NCI-H2107 treated with DMSO at 0.1 percent for 48 hours (cell line): ENCODE measurements around the gene FAT2.
"Not testable (repeated sequence)": the region's sequence is repeated elsewhere in the genome, so short reads cannot be mapped to it uniquely, and the experiment has no call there.

ENCODE experiments used
- DNase-seq: peaks from one replicate; lab custom pipeline; 2025; ENCODE audit not compliant: unreplicated experiment; lab: John Stamatoyannopoulos, UW

Gene FAT2

DNA sequence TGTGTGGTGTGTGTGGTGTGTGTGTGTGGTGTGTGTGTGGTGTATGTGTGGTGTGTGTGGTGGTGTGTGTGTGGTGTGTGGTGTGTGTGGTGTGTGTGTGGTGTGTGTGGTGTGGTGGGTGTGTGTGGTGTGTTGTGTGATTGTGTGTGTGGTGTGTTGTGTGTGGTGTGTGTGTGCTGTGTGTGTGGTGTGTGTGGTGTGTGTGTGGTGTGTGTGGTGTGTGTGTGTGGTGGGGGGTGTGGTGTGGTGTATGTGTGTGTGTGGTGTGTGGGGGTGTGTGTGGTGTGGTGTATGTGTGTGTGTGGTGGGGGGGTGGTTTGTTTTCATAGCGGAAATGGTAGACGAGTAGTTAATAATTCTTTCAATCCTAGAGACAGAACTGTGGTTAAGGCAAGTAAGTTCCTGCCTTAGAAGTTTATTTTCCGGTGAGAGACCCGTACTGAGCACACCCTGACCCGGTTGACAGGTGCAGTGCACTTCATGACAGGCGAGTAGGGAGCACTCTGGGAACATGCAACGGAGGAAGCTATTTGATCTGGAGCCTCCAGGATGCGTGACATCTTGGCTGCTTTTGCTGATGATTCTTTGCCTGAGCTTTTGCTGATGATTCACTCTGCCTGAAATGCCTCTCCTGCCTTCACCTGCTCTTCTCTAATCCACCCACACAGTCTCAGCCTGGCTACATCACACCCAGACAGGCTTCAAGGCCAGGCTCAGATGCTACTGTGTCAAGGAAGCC is 21.7 kb upstream of the FAT2 start:
- DNase-seq, result no peak

DNA sequence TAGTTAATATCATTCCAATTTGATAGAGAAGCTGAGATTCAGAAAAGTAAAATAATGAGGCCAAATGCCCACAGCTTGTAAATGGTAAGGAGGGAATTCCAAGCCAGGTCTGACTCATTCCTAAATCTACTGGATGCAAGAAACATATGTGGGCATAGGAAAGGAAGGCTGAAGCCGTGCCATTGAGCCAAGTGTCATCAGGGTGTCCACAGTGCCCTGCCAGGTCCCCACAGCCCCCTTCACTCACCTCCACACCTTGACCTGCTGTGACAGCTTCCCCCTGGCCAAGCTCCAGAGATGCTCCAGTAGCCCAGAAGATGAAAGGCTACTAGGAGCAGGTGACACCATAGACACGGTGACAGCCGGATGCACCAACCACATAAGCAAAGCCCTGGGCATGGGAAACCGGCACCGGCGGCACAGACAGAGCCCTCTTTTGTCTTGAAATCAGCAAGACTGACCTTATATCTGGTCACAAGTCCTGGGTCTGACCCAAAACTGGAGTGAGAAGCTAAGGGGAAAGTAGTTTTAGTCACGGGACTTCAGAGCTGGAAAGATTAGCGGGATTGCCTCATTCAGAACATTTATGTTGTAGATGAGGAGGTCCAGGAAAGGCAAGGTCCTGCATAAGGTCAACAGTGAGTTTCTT is 20.1 kb upstream of the FAT2 start:
- no peak for DNase-seq

DNA sequence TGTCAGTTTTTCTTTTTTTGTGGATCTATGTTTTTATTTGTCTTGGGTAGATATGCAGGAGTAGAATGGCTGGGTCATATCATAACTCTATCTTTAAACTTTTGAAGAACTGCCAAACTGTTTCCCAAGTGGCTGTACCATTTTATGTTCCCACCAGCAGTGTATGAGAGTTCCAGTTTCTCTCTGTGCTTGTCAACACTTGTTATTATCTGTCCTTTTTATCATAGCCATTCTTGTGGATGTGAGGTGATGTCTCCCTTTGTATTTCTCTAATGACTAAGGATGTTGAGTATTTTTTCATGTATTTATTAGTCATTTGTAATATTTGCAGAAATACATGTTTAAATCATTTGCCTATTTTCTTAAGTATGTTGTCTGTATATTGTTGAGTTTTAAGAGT is 17.4 kb upstream of the FAT2 start:
- DNase-seq, result no peak

DNA sequence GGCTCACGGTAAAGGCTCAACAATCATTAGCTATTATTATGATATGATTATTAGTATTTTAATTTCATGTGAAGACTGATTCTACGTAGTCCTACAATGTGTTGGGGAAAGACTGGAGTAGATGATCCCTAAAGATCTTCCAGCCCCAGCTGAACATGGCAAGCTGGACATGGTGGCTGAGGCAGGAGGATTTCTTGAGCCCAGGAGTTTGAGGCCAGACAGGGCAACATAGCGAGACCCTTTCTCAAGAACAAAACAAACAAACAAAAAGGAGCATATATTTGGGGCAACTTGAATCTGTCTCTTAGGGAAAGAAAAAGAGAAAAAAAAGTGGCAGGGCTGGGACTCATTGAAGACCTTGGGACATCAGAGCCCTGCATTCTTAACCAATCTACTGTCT is 16.2 kb upstream of the FAT2 start:
- no peak for DNase-seq

DNA sequence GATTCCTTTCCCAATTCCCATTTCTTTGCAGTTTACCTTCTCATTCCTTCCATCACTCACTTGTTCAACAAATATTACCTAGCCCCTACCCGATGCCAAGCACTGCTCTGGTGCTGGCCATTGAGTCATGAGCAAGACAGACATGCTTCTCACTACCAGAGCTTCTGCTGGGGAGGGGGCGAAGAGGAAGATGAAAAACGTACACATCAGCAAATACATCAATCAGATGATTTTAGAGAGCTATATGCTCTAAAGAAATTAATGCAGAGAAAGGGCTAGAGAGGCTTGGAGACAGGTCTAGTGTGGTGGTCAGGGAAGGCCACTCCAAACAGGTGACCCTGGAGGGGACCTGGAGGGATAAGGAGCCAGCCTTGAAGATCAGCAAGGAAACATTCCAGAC is 14.4 kb upstream of the FAT2 start:
- no peak for DNase-seq

DNA sequence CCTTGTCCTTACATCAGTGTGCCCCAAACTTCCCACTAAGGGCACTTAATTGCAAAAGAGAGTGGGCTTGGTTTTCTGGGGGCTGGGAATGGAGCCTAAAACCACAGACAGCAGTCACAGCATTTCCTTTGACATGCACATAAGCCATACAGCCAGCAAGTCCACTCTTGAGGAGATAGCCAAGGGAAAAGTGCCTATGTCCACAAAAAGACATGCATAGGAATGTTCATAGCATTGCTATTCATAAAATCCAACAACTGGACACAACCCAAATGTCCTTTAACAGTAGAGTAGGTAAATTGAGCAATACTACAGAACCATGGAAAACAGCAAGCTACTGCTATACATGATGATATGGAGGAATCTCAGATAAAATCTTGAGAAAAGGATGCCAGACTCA is 11.7 kb upstream of the FAT2 start:
- DNase-seq, result no peak

DNA sequence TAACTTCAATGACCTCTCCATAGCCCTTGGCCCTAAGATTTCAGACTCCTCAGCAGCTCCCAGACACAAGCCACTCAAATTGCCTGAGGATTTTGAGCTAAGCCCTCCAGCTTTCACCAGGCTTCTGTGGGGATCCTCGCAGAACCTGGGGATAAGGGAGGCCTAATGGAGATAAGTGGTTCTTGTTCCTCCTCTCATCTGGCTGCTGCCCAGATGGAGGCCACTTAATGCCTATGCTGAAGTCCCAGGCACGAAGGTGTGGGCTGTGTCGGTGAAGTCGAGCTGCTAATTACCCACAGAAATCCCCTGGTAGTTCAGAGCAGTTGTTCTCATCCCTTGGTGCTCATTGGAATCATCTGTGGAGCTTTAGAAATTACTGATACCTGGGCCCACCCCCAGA is 10.3 kb upstream of the FAT2 start:
- no peak for DNase-seq

DNA sequence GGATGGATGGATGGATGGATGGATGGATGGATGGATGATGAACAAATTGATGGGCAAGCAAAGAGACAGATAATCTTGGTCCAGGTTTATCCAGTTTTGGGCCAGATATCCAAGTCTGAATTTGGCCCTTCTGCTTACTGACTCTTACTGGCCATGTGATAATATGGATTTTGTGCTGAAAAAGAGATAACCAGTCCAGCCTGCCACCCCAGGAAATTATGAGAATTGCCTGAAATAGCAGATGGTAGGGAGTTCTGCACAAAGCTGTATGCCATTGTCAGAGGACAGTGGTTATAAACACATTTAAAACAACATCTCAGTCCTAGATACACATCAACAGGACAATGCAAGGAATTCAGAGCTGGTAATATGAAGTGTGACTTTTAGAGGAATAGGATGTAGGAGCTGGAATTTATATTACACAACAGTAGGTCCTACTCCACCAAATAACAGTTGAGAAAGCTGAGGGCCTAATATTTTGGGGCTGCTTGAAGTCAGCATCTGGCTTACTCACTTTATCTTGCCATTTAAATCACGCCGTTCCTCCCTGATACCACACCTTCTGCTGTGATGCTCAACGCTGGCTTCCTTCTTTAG is 9.0 kb upstream of the FAT2 start:
- no peak for DNase-seq

DNA sequence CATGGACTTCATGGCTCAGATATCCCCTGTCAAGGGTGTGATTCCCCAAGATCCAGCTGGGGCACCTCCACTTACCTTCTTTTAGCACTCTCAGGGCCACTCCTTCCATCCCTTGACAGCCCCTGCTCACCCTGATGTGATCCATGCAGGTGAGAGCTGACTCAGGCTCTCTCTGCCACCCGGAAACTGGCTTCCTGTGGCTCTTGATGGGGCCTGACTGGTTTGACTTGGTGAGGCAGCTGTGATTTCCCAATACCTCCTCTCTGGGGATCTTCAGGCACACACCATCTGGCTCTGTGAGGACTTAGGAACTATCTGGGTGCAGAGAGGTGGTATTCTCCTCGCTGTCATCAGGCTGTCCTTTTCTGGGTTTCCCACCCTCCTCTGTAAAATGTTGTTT is 7.9 kb upstream of the FAT2 start:
- no peak for DNase-seq

DNA sequence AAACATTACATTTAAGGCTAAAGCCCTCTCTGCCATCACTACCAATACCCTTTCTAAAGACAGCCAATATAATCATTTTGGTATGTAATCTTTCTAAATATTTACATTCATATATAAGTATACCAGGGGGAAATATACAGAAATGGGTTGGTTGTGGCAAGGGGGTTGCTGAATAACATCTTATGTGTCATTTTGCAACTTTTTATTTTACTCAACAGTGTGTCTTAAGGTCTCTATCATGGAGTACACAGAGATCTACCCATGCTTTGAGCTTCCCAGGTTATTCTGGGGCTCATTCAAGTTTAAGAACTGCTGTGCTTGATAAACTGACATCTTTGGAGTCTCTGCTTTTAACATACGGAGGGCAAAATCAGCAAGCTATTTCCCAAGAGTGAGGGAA is 7.4 kb upstream of the FAT2 start:
- DNase-seq, result no peak

DNA sequence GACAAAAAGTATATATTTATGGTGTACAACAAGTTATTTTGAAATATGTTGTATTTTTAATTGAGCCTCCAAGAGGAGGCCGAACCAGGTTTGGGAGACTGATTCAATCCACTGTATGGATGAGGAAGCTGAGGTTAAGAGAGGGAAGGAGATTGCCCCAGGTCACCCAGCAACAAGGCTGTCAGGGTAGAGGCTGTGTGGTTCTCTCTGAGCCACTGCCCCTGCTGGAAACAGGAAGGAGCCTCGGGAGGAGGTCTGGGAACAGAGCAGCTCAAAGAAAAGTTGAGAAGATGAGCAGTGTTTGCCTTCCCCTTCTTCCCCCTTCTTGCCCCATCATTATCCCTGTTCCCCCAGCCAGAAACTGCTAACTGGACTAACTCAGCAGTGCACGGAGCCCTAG is 6.6 kb upstream of the FAT2 start:
- no peak for DNase-seq

DNA sequence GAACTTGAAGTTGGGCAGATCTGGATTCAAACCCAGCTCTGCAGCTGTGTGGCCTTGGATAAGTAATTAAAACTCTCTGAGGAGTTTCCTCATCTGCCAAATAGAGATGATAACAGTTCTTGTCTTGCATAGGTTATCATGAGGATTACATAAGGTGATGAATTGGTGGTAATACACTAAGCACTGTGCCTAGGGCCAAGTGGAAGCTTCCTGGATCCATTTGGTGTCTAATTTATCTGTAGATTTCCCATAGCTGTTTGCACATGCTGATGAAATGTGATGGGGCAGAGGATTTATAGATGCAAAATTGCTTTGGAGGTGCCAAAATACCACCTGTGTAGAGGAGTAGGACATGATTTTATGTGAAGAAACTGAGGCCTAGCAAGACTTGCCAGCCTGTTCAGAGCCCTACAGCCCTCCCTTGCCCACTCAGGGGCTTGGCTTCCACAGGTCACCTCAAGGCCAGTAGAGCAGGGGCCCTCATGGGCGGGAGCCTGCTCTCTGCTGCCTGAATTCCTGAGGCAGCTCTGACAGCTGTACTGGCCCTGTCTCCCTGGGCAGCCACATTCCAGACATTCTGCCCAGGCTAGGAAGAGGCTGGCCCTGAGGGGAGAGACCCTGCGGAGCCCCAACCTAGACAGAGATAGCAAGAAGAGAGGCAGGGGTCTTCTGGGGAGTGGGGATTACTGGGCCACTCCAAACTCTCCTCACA is 5.9 kb upstream of the FAT2 start:
- no peak for DNase-seq

DNA sequence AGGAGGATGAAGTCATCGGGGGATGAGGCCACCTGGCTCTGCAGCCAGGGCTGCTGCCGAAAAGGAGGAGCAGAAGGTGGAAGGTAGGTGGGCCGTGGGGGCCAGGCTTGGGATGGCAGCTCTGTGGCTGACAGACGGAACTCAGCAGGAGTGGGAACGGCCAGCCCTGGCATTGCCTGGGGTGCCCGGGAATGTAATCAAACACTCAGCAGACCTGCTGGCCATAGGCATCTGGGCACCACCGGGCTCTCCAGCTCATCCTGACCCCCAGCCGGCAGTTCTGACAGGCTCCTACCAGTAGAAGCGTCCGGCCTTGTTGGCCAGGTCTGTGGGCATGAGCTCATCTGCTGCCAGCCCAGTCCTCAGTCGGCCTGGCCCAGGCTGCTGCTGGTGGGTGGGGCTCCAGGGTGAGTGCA is 4.3 kb upstream of the FAT2 start:
- DNase-seq, result no peak

DNA sequence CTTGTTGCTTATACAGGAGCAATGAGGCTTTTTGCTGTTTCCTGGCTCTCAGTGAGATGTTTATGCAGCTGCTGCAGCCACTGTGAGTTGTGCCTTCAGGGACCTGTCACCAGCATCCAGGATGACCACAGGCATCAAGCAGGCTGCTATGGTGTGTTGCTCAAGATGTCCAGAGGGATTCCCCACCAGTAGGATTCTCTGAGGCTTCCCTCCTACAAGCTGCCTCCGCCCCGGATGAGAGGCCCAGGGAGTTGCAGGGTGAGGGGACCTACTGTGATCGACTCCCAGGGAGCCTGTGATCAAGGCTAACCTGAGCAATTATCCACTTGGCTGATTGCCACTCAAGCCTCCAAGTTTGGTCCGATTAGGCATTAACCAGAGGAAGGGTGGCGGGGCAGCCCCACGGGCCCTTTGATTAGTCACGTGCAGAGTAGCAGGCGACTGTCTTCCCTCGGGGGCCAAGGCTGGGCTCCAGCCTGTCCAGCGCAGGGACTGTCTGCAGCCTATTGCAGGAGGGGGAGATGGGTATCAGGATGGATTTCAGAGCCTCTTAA is 1.8 kb upstream of the FAT2 start:
- no peak for DNase-seq

DNA sequence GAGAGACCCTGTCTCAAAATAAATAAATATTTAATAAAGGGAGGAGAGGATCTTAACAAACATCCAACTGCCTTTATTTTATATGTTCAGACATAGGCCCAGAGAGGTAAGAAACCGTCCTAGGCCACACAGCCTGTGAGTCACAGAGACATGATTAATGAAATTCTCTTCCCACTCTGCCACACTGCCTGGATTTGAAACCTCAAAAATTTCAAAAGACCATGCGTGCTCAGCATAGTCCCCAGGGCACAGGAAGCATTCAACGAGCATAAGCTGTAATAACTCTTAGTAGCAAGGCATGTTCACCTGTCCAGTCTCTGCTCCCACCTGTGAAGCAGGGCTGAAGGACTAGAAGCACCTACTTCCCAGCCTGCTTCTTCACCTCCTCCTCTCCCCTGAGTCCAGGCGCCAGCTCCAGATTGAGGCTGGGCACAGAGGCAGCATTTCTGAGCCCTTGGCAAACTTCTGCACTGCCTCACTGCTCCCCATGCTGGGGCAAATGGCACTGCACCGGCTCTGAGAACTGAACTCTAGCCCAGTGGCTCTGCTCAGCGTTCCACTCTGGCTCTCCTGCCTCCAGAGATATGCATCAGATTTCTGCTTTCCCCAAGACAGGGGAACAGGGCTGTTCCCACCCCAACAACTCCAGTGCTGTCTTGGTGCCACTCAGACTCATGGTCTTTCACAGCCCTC is 1.1 kb downstream of the FAT2 start:
- DNase-seq, result no peak

DNA sequence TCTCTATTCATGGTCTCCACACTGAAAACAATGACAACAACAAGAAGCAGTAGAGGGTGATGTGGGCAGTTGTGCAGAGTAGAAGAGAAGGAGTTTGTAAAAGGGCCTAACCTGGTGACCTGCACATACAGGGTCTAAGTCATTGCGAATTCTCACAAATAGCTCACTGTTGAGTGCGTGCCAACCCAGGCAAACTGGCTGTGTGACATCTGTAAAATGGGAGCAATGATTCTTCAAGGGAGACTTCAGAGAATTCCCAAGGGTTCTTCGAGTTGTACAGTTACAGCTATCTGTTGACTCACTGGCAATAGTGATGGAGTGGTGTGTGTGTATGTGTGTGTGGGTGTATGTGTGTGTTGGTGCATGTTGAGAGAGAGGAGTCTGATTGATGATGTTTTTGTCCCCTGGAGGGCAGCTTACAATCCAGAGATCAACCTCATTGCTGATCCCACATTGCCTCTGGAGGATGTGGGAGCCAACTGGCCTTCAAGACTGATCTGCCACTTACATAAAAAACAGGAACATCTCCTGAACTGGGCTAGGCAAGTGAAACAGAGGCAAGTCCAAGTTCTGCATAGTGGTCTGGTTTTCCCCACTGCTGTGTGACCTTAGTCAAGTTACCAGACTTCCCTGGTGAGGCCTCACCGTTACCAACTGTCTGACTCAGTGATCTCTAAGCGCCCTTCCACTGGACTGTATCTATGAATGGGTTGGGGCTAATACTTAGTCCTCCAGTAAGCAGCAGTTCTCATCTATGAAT is 3.2 kb downstream of the FAT2 start:
- no peak for DNase-seq

DNA sequence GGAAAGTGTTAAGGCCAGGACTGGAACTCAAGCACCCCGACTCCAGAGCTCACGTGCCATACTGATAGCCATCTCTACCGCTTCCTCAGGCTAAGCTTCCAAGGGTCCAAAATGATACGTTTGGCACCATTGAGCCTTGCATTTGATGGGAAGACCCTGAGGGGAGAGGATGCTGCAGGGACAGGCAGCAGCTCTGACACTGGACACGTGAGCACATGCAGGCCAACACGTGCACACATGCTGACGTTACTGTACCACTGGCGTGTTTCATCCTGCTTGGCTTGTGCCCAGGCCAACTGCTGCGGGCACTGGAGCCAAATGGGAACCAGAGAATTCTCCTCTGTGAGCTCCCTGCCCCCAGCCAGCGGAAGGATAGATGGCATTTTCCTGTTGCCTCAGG is 5.2 kb downstream of the FAT2 start:
- no peak for DNase-seq

DNA sequence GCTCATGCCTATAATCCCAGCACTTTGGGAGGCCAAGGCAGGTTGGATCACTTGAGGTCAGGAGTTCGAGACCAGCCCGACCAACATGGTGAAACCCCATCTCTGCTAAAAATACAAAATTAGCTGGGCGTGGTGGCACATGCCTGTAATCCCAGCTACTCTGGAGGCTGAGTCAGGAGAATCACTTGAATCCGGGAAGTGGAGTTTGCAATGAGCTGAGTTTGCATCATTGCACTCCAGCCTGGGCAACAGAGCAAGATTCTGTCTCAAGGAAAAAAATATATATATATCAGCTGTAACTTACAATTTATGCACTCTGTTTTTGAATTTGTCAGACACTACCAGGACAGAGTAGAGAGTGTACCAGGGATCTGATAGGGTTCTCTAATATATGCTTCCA is 5.8 kb downstream of the FAT2 start:
- not testable (repeated sequence) for DNase-seq

DNA sequence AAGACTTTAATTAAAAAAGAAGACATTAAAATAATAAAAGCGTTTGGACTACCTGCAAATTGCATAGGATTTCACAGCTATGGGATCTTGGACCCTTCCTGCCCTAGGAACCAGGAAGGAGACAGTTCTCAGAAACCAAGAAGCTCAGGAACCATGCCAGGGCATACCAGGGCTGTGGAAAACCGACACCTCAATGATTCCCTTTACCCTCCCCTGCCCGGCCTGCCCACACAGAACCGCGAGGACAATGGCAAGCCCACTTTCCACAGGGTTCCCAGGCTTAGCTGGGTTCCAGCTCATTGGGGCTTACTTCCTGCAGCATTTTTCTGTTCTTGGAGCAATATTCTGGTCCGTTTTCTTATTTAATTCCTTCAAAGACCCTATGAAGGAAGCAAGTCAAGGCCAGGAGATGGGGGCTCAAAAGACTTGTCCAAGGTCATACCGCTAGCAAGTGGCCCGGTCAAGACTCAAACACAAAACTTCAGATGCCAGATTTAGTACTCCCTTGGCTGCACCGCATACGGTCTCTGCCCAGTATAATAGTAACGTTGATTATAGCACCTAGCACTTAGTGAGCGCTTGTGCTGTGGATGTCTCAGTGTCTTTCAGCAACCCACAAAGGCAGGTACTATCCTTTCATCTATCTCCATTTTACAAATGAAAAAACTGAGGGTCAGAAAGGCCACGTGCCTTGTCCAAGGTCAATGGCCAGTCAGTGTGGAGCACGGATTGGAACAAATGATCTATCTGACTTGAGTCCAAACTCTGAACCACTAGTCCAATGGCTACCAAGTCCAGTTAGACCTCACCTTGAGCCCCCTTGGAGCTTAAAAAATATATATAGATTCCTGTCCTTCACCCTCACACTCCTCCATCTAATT is 6.8 kb downstream of the FAT2 start:
- no peak for DNase-seq
